Thyroid gland (tissue), 4 donors: Measurements from ENCODE around the gene TTLL5. TPM values are rescaled to one million over a fixed set of nuclear protein-coding genes. Genes with fewer than 3 reads are reported as not detected.

Experiments
- DNase-seq, 2 donors: peaks; one replicate each; pipeline ENCODE4 v3.0.0-alpha.2; 2019
- H3K27ac ChIP-seq, 3 donors: fragments of 200-600 bp; sonication (generic); 1 replicate in 2 of 3; 2 replicates in 1 of 3; pipeline ENCODE4 v1.5.1; 2016 to 2019; ENCODE audit warnings: mild to moderate bottlenecking in 1 of 3, moderate library complexity in 1 of 3
- H3K27me3 ChIP-seq: fragments of 200-600 bp; sonication (generic); one replicate; pipeline ENCODE4 v1.5.1; 2019
- H3K36me3 ChIP-seq, 2 donors: fragments of 200-600 bp; sonication (generic); one replicate each; pipeline ENCODE4 v1.5.1; 2016 to 2019
- H3K4me1 ChIP-seq, 2 donors: fragments of 200-600 bp; sonication (generic); one replicate each; pipeline ENCODE4 v1.5.1; 2017 to 2019
- H3K4me3 ChIP-seq, 3 donors: fragments of 200-600 bp; sonication (generic); replicated peaks in 1 of 3; 1 replicate in 2 of 3; 2 replicates in 1 of 3; pipeline ENCODE4 v1.5.1; 2016; ENCODE audit warnings: mild to moderate bottlenecking in 1 of 3
- H3K9me3 ChIP-seq: fragments of 200-600 bp; sonication (generic); one replicate; pipeline ENCODE4 v1.5.1; 2017
- POLR2A ChIP-seq, 2 donors: fragments of 450-650 bp; IDR thresholded peaks; one replicate each; pipeline ENCODE4 v1.6.1; 2017; ENCODE audit warnings: antibody characterized with exemption in 2 of 2, mild to moderate bottlenecking in 2 of 2, moderate library complexity in 1 of 2
- WGBS, 2 donors: methylation state at CpG; one replicate each; pipeline ENCODE4 v1.1.5; 2017; 5-methylcytosine and 5-hydroxymethylcytosine counted together
- intact Hi-C: fragments of 100-400 bp; cut with DNase I; formaldehyde crosslinking; loops from one replicate; pipeline ENCODE4 v1.15.1; 2023
- total RNA-seq, 4 donors: library from RNA; depleted of rRNA; stranded (reverse); fragments of >200 nt; gene quantifications; one replicate each; pipeline ENCODE4 v1.2.3, GENCODE V29; 2016
- TF ChIP-seq, protein P1 (sequence below), 6 experiments: fragments of 200-600 bp in 3 of 6; fragments of 450-650 bp in 3 of 6; sonication (generic) in 3 of 6; IDR thresholded peaks; one replicate each; pipeline ENCODE4 v1.5.1; 2016 to 2019; ENCODE audit warnings: antibody characterized with exemption in 6 of 6, mild to moderate bottlenecking in 2 of 6, inconsistent platforms in 1 of 6, moderate library complexity in 1 of 6

Gene TTLL5
- total RNA-seq, 4 donors from 2014 or later, result 31.8 to 65.1 (median 35.7) TPM

- peak overlapping the region; percentile 51 to 74 (median 56) for H3K4me3 ChIP-seq
- TF ChIP-seq POLR2A (IDR thresholded peaks at IDR 0.05), result no peak
- TF ChIP-seq, protein P1, sequence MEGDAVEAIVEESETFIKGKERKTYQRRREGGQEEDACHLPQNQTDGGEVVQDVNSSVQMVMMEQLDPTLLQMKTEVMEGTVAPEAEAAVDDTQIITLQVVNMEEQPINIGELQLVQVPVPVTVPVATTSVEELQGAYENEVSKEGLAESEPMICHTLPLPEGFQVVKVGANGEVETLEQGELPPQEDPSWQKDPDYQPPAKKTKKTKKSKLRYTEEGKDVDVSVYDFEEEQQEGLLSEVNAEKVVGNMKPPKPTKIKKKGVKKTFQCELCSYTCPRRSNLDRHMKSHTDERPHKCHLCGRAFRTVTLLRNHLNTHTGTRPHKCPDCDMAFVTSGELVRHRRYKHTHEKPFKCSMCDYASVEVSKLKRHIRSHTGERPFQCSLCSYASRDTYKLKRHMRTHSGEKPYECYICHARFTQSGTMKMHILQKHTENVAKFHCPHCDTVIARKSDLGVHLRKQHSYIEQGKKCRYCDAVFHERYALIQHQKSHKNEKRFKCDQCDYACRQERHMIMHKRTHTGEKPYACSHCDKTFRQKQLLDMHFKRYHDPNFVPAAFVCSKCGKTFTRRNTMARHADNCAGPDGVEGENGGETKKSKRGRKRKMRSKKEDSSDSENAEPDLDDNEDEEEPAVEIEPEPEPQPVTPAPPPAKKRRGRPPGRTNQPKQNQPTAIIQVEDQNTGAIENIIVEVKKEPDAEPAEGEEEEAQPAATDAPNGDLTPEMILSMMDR (IDR thresholded peaks at IDR 0.05), result no peak
- no peaks in the 10 kb centered on the region for H3K27me3 ChIP-seq
- no peaks in the 10 kb centered on the region for H3K9me3 ChIP-seq
- WGBS, 2 donors, result 26 to 29% methylated on average over 4 of the region's 4 CpGs
- DNase-seq, result peak in 1 of 2 donors; percentile 13
- peaks cover 9 to 21% of the 10 kb centered on the region in 2 donors for H3K4me1 ChIP-seq
- H3K27ac ChIP-seq, result peak overlapping the region; percentile 71 to 85 (median 79)
- peaks cover 3 to 5% of the 10 kb centered on the region in 2 donors for H3K36me3 ChIP-seq
- intact Hi-C loops, result no loop called here
Observed at GRCh38 chr14:75660238-75660629, 812 bp upstream of the TTLL5 start.

GRCh38 chr14:75661499-75661814 lies 411 bp downstream of the TTLL5 start:
- TF ChIP-seq POLR2A (IDR thresholded peaks at IDR 0.05), result no peak
- TF ChIP-seq, protein P1 (IDR thresholded peaks at IDR 0.05), result no peak

DNA sequence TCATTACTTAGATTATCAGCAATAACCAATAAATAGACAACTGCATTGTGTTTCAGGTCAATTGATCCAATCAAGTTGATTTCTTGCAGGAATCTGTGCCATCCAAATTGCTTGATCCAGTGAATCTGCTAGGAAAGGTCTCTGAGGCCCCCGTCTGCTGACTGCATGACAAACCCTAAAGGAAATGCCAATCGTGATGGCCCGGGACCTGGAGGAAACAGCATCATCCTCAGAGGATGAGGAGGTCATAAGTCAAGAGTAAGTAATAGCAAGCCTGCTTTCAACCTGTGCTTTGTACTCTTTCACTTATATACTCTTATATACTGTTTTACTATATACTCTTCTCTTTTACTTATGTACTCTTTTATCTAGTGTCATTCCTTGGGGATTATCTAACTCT lies 1.9 kb downstream of the TTLL5 start:
- 82 to 86% methylated on average over 3 of the region's 3 CpGs for WGBS, 2 donors
- Histone ChIP-seq H3K27ac (no peak overlapping the region), H3K27me3 (no peaks in the 10 kb centered on the region), H3K4me1 (peaks cover 9 to 21% of the 10 kb centered on the region in 2 donors), H3K9me3 (no peaks in the 10 kb centered on the region), H3K4me3 (no peak overlapping the region), H3K36me3 (no peaks in the 10 kb centered on the region)
- TF ChIP-seq POLR2A (IDR thresholded peaks at IDR 0.05), result no peak
- TF ChIP-seq, protein P1 (IDR thresholded peaks at IDR 0.05), result no peak
- intact Hi-C loops, result no loop called here
- DNase-seq, result no peak

More at GRCh38 chr14:75661499-75661814, 411 bp downstream of the TTLL5 start:
- Histone ChIP-seq H3K36me3 (peaks cover 3% of the 10 kb centered on the region in 2 donors), H3K27ac (peak overlapping the region; percentile 71 to 85 (median 79)), H3K4me1 (peaks cover 9 to 21% of the 10 kb centered on the region in 2 donors), H3K27me3 (no peaks in the 10 kb centered on the region), H3K4me3 (peak overlapping the region; percentile 74 to 94 (median 80)), H3K9me3 (no peaks in the 10 kb centered on the region)
- WGBS, 2 donors, result 0% methylated on average over 16 to 18 of the region's 18 CpGs
- intact Hi-C loops, result no loop called here
- no peak for DNase-seq

DNA sequence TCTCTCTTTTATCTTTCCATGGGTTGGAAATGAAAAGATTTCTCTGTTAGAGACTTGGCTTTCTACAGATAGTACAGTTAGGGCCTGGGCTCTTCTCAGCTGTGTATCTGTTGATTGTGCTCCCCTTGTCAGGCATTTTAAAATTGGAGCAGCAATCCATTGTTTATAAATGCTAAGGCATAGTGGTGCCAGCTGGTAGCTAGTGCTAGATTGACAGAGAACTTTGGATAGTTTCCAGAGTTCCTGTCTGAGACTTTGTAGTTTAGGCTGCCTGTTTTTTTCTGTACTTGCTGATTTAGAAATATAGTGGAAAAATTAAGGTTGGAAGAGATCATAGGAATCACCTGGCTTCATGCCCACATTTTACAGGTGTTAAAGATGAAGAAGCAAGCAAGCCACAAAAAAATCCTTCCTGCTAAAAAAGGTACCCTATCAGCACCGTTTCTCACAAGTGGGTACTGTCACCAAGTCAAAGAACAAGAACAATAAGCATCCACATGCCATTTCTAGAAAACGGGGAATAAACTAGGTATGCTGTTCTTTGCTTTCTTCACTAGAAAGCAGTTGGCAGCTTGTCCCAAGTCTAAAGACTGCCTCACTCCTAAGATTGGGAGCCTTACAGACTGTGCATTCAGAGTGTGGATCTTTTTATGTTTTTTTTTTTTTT lies 6.2 kb downstream of the TTLL5 start:
- intact Hi-C loops, result no loop called here
- TF ChIP-seq, protein P1 (IDR thresholded peaks at IDR 0.05), result no peak
- TF ChIP-seq POLR2A (IDR thresholded peaks at IDR 0.05), result no peak
- no peaks in the 10 kb centered on the region for H3K9me3 ChIP-seq
- no peak overlapping the region for H3K4me3 ChIP-seq
- peaks cover 0 to 11% of the 10 kb centered on the region in 2 donors for H3K36me3 ChIP-seq
- H3K4me1 ChIP-seq, result peaks cover 0 to under 1% of the 10 kb centered on the region in 2 donors
- no peak overlapping the region for H3K27ac ChIP-seq
- no peak for DNase-seq
- no peaks in the 10 kb centered on the region for H3K27me3 ChIP-seq
- WGBS, 2 donors, result 91 to 93% methylated on average over 2 of the region's 2 CpGs

- no peak for TF ChIP-seq POLR2A (IDR thresholded peaks at IDR 0.05)
- TF ChIP-seq, protein P1 (IDR thresholded peaks at IDR 0.05), result no peak
- no peak for DNase-seq
- 92 to 96% methylated on average over 1 of the region's 1 CpG for WGBS, 2 donors
- H3K36me3 ChIP-seq, result peaks cover 0 to 11% of the 10 kb centered on the region in 2 donors
- intact Hi-C loops, result no loop called here
- no peaks in the 10 kb centered on the region for H3K4me1 ChIP-seq
- H3K27ac ChIP-seq, result no peak overlapping the region
- H3K4me3 ChIP-seq, result no peak overlapping the region
- H3K27me3 ChIP-seq, result no peaks in the 10 kb centered on the region
- no peaks in the 10 kb centered on the region for H3K9me3 ChIP-seq
Observed at GRCh38 chr14:75672605-75673192, 11.7 kb downstream of the TTLL5 start.
